GM12865 (cell line): ENCODE data around the gene SLC25A21.

Experiments used
- DNase-seq: peaks from one replicate; pipeline ENCODE4 v3.0.0; 2010; ENCODE audit warnings: low read depth
- H3K4me3 ChIP-seq: 2 replicates; pipeline ENCODE4 v1.5.1; 2011; ENCODE audit warnings: mild to moderate bottlenecking, low read depth, low read length, control low read depth
- TF ChIP-seq, protein P1 (sequence below): IDR thresholded peaks from 2 replicates; pipeline ENCODE4 v1.5.1; 2011; ENCODE audit warnings: low read length, control low read depth, low read depth, inconsistent platforms; ENCODE audit not compliant: insufficient read depth; ENCODE audit errors: missing control alignments

Gene SLC25A21

DNA sequence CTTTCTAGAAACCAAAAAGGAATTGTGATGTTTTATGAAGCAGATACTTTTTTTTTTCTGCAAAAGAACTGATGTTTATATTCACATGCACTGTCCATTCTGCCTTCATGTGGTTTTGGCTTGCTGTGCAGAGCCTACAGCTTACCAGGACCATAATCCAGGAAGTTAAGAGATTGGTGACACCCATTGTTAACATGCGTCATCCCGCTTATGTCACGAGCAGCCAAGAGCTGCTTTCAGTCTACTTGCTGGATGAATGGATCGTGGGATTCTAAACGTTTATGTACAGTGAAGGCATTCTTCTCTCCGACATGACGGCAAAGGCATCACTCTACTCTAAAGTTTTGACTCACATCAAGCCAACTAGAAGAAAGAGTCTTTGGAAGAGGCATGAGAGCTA, 434.1 kb downstream of the SLC25A21 start:
- TF ChIP-seq, protein P1, sequence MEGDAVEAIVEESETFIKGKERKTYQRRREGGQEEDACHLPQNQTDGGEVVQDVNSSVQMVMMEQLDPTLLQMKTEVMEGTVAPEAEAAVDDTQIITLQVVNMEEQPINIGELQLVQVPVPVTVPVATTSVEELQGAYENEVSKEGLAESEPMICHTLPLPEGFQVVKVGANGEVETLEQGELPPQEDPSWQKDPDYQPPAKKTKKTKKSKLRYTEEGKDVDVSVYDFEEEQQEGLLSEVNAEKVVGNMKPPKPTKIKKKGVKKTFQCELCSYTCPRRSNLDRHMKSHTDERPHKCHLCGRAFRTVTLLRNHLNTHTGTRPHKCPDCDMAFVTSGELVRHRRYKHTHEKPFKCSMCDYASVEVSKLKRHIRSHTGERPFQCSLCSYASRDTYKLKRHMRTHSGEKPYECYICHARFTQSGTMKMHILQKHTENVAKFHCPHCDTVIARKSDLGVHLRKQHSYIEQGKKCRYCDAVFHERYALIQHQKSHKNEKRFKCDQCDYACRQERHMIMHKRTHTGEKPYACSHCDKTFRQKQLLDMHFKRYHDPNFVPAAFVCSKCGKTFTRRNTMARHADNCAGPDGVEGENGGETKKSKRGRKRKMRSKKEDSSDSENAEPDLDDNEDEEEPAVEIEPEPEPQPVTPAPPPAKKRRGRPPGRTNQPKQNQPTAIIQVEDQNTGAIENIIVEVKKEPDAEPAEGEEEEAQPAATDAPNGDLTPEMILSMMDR: no peak
- no peak overlapping the region for H3K4me3 ChIP-seq
- no peak for DNase-seq

DNA sequence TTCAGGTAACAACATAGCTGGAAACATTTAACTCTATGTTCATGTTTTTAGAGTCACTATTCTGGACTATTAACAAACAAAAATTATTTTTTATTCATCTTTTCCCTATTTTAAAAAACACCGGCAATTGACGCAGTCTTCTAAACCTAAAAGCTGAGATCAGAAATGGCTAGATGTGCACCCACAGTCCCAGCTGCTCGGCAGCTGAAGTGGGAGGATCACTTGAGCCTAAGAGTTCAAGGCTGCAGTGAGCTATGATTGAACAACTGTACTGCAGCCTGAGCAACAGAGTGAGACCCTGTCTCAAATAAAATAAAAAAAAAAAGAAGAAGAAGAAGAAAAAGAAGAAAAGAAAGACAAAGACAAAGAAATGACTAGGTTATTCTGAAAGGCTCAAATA, 446.3 kb downstream of the SLC25A21 start:
- TF ChIP-seq, protein P1: no peak
- H3K4me3 ChIP-seq: no peak overlapping the region
- DNase-seq: no peak

DNA sequence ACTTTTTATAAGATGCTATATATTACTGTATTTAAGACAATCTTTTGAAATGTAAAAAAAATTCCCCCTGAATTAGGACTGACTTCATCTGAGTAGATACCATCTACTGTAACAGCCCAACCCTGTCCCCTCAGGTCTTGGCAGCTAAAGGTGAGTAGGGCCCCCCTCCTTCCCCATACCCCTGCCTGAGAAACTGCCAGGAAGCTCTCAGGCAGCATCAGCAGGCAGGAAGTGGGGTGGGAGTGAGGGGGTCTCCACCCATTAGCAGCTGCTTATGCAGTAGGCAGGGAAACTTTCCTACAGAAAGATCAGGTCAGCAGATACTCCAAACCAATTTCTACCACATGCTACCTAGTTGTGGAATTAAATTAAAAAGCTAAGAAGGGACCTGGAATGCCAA, 448.2 kb downstream of the SLC25A21 start:
- DNase-seq: no peak
- H3K4me3 ChIP-seq: no peak overlapping the region
- TF ChIP-seq, protein P1: no peak

DNA sequence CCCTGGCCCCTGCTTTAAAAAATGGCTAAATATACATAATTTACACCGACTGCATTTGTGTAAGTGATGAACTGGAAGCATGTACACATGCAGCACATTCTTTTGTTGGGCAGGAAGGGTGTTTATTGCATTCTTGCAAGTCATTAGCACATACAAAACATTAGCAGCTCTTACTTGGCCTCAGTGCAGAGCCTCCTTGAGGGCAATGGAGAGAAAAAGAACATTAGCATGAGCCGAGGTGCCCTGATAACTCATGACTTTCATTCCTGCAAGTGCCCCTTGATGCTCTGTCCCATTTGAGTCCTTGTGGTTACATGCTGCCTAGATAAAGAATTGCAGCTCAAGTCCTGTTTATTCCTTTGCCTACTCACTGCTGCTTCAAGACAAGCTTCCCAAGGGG, 448.9 kb downstream of the SLC25A21 start:
- DNase-seq: no peak
- no peak overlapping the region for H3K4me3 ChIP-seq
- TF ChIP-seq, protein P1: no peak

DNA sequence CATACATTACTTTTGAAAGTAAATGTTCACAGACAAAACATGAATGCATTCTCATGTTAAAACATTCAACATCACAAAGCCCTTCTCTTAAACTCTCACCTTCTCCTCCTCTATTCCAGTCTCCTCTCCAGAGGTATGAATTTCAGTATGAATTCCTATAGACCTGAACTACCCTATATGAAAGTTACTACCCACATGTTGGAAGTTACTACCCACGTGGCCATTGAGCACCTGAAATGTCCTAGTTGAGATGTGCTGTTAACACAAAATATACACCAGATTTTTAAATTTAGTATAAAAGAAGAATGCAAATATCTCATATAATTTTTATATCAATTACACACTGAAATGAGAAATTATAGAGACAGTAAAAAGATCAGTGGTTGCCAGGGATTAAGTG, 450.5 kb downstream of the SLC25A21 start:
- DNase-seq: no peak
- H3K4me3 ChIP-seq: no peak overlapping the region
- TF ChIP-seq, protein P1: no peak

DNA sequence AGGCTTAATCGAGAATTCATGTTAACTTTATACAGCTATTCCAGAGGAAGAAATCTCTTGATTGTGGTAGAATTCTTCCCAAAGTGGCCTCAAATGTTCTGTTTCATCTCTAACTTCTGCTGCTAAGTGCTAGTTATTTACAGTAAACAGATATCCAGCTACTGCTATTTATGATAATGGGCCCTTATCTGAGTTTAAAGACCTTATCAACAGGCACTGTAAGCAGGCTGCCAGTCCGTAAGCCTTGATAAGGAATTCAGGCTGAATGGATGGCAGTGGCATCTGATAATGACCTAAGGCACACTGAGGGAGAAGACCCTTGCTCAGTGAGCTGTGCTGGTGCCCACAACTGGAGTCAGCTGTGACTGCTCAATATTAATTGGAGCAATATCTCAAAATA, 451.7 kb downstream of the SLC25A21 start:
- no peak overlapping the region for H3K4me3 ChIP-seq
- DNase-seq: no peak
- TF ChIP-seq, protein P1: no peak

DNA sequence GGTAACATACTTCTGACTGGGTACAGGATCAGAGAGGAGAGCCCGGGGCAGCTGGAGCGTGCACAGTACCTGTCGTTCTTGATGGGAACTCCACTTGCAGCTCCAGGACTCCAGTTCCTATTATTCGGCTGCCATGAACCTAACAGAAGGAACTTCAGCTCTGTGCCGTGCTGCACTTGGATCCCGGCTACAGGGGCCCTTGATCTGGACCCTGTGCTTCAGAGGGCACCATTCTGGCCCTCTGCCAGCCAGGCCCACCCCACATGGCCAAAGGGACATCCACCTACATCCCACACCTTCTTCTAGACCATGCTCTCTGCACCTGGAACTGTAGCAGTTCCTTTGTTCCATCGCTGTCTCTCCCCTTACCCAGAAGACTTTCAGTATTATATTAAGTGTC, 452.6 kb downstream of the SLC25A21 start:
- TF ChIP-seq, protein P1: no peak
- H3K4me3 ChIP-seq: no peak overlapping the region
- no peak for DNase-seq
